K562 (cell line): ENCODE measurements around the gene FGF21. TPM values are rescaled to one million over a fixed set of nuclear protein-coding genes. Genes with fewer than 3 reads are reported as not detected.
A peak's percentile ranks its signal among the peaks of the same experiment; 100 is the strongest.

Source experiments
- ETV6 ChIP-seq, 3 experiments: fragments of 150-350 bp in 1 of 3; sonication (generic) in 1 of 3; formaldehyde crosslinking in 1 of 3; IDR thresholded peaks; 2 replicates each; pipeline versions ENCODE4 v1.6.1 to v1.8.0; 2014 to 2022; ENCODE audit warnings: borderline replicate concordance in 2 of 3, low read depth in 2 of 3, antibody characterized with exemption in 1 of 3, low read length in 1 of 3, mild to moderate bottlenecking in 1 of 3, missing genetic modification reagents in 1 of 3
- KDM4B ChIP-seq, 2 experiments: fragments of 450-650 bp in 1 of 2; sonication (generic) in 1 of 2; IDR thresholded peaks; 2 replicates each; pipeline ENCODE4 v1.6.1; 2016 to 2017; ENCODE audit warnings: borderline replicate concordance in 2 of 2, antibody characterized with exemption in 1 of 2, low read depth in 1 of 2, mild to moderate bottlenecking in 1 of 2
- L3MBTL2 ChIP-seq: fragments of 450-650 bp; IDR thresholded peaks from 2 replicates; pipeline ENCODE4 v1.6.1; 2016; ENCODE audit warnings: mild to moderate bottlenecking, moderate library complexity
- MECOM ChIP-seq: fragments of 250-450 bp; sonication (Bioruptor Pico); IDR thresholded peaks from 2 replicates; pipeline ENCODE4 v1.8.0; 2022; ENCODE audit warnings: inconsistent platforms
- NCOA1 ChIP-seq: fragments of 450-650 bp; IDR thresholded peaks from 2 replicates; pipeline ENCODE4 v1.6.1; 2016; ENCODE audit warnings: low read depth
- NFYB ChIP-seq: IDR thresholded peaks from 2 replicates; pipeline ENCODE4 v1.6.1; 2011; ENCODE audit warnings: mild to moderate bottlenecking, moderate library complexity; ENCODE audit not compliant: insufficient read length; ENCODE audit errors: extremely low read depth
- PHF21A ChIP-seq: fragments of 450-650 bp; IDR thresholded peaks from 2 replicates; pipeline ENCODE4 v1.6.1; 2017; ENCODE audit warnings: low read depth, borderline replicate concordance
- PURB ChIP-seq: sonication (generic); formaldehyde crosslinking; IDR thresholded peaks from 2 replicates; pipeline ENCODE4 v1.9.0; 2021; ENCODE audit warnings: low read depth, mild to moderate bottlenecking, missing genetic modification reagents
- RBM15 ChIP-seq: fragments of 200-400 bp; formaldehyde crosslinking; IDR thresholded peaks from 2 replicates; pipeline ENCODE4 v1.6.1; 2018; ENCODE audit warnings: mild to moderate bottlenecking, low read length, moderate library complexity; ENCODE audit not compliant: insufficient read depth
- RFX7 ChIP-seq: fragments of 250-450 bp; sonication (Bioruptor Pico); IDR thresholded peaks from 2 replicates; pipeline ENCODE4 v1.5.1; 2021; ENCODE audit warnings: mild to moderate bottlenecking
- SMAD1 ChIP-seq: fragments of 150-350 bp; IDR thresholded peaks from 2 replicates; pipeline ENCODE4 v1.6.1; 2014; ENCODE audit warnings: low read length, low read depth; ENCODE audit not compliant: partially characterized antibody
- TCF7 ChIP-seq: sonication (generic); IDR thresholded peaks from 2 replicates; pipeline ENCODE4 v1.6.1; 2016; ENCODE audit warnings: antibody characterized with exemption, borderline replicate concordance
- TCFL5 ChIP-seq: fragments of 250-450 bp; sonication (Bioruptor Pico); conservative IDR thresholded peaks from 2 replicates; pipeline ENCODE4 v1.6.1; 2021; ENCODE audit warnings: mild to moderate bottlenecking, moderate library complexity, matching md5 sums
- XRCC3 ChIP-seq: fragments of 450-650 bp; IDR thresholded peaks from 2 replicates; pipeline ENCODE4 v1.6.1; 2017; ENCODE audit warnings: mild to moderate bottlenecking, moderate library complexity
- XRCC5 ChIP-seq: fragments of 200-400 bp; formaldehyde crosslinking; IDR thresholded peaks from 2 replicates; pipeline ENCODE4 v1.6.1; 2017; ENCODE audit warnings: low read depth, mild to moderate bottlenecking, low read length
- YY1 ChIP-seq, 3 experiments: IDR thresholded peaks; 2 replicates each; pipeline ENCODE4 v1.6.1; 2011; ENCODE audit warnings: low read length in 2 of 3, mild to moderate bottlenecking in 2 of 3, moderate library complexity in 2 of 3, borderline replicate concordance in 1 of 3, control low read depth in 1 of 3, low read depth in 1 of 3; ENCODE audit not compliant: insufficient read depth in 3 of 3, insufficient replicate concordance in 2 of 3, control insufficient read depth in 1 of 3, insufficient read length in 1 of 3; ENCODE audit errors: extremely low read depth in 1 of 3
- ZNF3 ChIP-seq: fragments of 250-450 bp; sonication (Bioruptor Pico); IDR thresholded peaks from 2 replicates; pipeline ENCODE4 v1.5.0; 2021; ENCODE audit warnings: mild to moderate bottlenecking, moderate library complexity
- ZNF592 ChIP-seq: fragments of 450-650 bp; IDR thresholded peaks from 2 replicates; pipeline ENCODE4 v1.6.1; 2017; ENCODE audit warnings: antibody characterized with exemption, mild to moderate bottlenecking
- ZNF695 ChIP-seq: fragments of 450-650 bp; formaldehyde crosslinking; IDR thresholded peaks from 2 replicates; pipeline ENCODE4 v1.4.0; 2020; ENCODE audit warnings: mild to moderate bottlenecking, moderate library complexity
- polyA plus RNA-seq, 8 experiments: library from polyadenylated mRNA; depleted of rRNA in 4 of 8; stranded (reverse) in 5 of 8; unstranded in 3 of 8; fragments of >200 nt; fragmentation: Nextera tagmentation in 2 of 8; fragmentation: Illumina TruSeq in 1 of 8; extraction: Ambion mirVana in 2 of 8; extraction: Trizol in 1 of 8; gene quantifications; 2 replicates each; pipeline versions ENCODE4 v1.2.1 to v1.2.3, GENCODE V29; 2011 to 2014; ENCODE audit warnings: inconsistent platforms in 1 of 8, missing spikeins in 1 of 8
- total RNA-seq, 7 experiments: library from RNA; depleted of rRNA in 6 of 7; stranded (reverse); fragments of >200 nt in 6 of 7; fragmentation: Illumina TruSeq in 2 of 7; extraction: Trizol in 2 of 7; gene quantifications; 2 replicates each; pipeline versions ENCODE4 v1.2.1 to v1.2.3, GENCODE V29; 2011 to 2021; ENCODE audit warnings: low replicate concordance in 1 of 7
- TF ChIP-seq, protein P1 (sequence below): fragments of 250-450 bp; sonication (Bioruptor Pico); IDR thresholded peaks from 2 replicates; pipeline ENCODE4 v1.5.0; 2020; ENCODE audit warnings: mild to moderate bottlenecking, borderline replicate concordance

FGF21 gene
- total and polyA plus RNA-seq, 9 of the 15 experiments (the other 6 are each of a cell fraction or from before 2014, with no cell fraction given), result 0.04 to 0.77 (median 0.09) TPM; not detected in 6

DNA sequence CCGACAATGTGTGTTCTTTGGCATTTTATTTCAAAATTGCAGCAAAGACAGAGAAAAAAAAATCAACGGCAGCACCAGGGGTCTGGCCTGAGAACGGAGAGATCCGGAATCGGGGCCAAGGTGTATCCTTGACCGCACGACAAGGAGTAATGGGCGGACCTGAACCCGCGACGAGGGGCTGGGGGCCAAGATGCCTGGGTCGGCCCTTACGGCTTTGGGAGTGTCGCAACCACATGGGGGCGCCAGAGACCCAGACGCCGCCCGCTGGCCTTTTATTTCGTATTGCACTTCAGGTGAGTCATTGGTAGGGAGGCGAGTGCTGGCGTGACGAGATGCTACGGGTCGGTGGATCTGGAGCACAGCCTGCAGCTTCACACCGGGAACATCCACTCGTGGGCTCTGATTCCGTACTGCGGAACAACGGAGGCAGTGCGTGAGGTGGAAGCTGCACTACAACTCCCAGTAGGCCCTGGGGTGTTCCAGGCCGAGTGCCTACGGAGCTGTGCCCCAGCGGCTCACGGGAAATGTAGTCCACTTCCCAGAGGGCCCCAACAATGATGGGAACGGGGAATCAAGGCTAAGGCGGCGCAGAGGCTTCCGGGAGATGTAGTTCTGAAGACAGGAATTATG lies 39.8 kb downstream of the FGF21 start (continued):
- TF ChIP-seq ETV6 (IDR thresholded peaks at IDR 0.05; ENCODE audit: borderline replicate concordance in 1 of 2, low read depth in 2 of 2, low read length in 1 of 2), result no peak
- TF ChIP-seq ETV6 (CRISPR knock-in tag; IDR thresholded peaks at IDR 0.05; ENCODE audit: borderline replicate concordance), result no peak
- TF ChIP-seq YY1 (IDR thresholded peaks at IDR 0.05; ENCODE audit: borderline replicate concordance in 1 of 3, control insufficient read depth in 1 of 3, extremely low read depth in 1 of 3, insufficient read depth in 3 of 3, insufficient read length in 1 of 3, insufficient replicate concordance in 2 of 3, low read depth in 1 of 3, low read length in 2 of 3), result peak in 2 of 3 experiments; percentile 77 to 85
- peak; percentile 88 for TF ChIP-seq L3MBTL2
- TF ChIP-seq TCFL5 (CRISPR knock-in tag), result peak; percentile 57; the same call in 1 of the 2 replicates
- no peak for TF ChIP-seq SMAD1
- TF ChIP-seq XRCC5, result no peak; the same call in 1 of the 2 replicates
- TF ChIP-seq, protein P1, sequence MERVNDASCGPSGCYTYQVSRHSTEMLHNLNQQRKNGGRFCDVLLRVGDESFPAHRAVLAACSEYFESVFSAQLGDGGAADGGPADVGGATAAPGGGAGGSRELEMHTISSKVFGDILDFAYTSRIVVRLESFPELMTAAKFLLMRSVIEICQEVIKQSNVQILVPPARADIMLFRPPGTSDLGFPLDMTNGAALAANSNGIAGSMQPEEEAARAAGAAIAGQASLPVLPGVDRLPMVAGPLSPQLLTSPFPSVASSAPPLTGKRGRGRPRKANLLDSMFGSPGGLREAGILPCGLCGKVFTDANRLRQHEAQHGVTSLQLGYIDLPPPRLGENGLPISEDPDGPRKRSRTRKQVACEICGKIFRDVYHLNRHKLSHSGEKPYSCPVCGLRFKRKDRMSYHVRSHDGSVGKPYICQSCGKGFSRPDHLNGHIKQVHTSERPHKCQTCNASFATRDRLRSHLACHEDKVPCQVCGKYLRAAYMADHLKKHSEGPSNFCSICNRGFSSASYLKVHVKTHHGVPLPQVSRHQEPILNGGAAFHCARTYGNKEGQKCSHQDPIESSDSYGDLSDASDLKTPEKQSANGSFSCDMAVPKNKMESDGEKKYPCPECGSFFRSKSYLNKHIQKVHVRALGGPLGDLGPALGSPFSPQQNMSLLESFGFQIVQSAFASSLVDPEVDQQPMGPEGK (CRISPR knock-in tag), result no peak
- TF ChIP-seq KDM4B (IDR thresholded peaks at IDR 0.05; ENCODE audit: borderline replicate concordance in 2 of 2, low read depth in 1 of 2), result peak in 1 of 2 experiments; percentile 89; a peak in 1 of 4 replicates
- TF ChIP-seq ZNF592, result peak; percentile 99
- TF ChIP-seq TCF7, result no peak
- no peak for TF ChIP-seq NCOA1
- TF ChIP-seq NFYB, result no peak
- TF ChIP-seq XRCC3, result no peak
- no peak for TF ChIP-seq RBM15
- TF ChIP-seq ZNF695 (CRISPR knock-in tag), result no peak
- no peak for TF ChIP-seq RFX7 (CRISPR knock-in tag)
- no peak for TF ChIP-seq PHF21A
- TF ChIP-seq ZNF3 (CRISPR knock-in tag), result no peak
- 0 out of 2 replicates have a peak, but pooled peaks have one; percentile 59 for TF ChIP-seq MECOM
- no peak for TF ChIP-seq PURB (CRISPR knock-in tag)
